Body of pancreas (tissue), 4 donors: ENCODE results near the gene NCOA3. TPM values are rescaled to one million over a fixed set of nuclear protein-coding genes. Genes with fewer than 3 reads are reported as not detected.

Experiments used
- ATAC-seq: fragments of 150-250 bp; one replicate; pipeline ENCODE4 v1.9.1; 2016
- DNase-seq, 4 donors: peaks; one replicate each; pipeline ENCODE4 v3.0.0-alpha.2; 2019
- H3K27ac ChIP-seq, 4 donors: fragments of 200-600 bp; sonication (generic); 1 replicate in 3 of 4; 2 replicates in 1 of 4; pipeline versions ENCODE4 v1.5.1 to v1.6.1; 2016 to 2019; ENCODE audit warnings: mild to moderate bottlenecking in 1 of 4, mixed read lengths in 1 of 4, moderate library complexity in 1 of 4
- H3K27me3 ChIP-seq, 2 donors: fragments of 200-600 bp; sonication (generic); one replicate each; pipeline ENCODE4 v1.6.0; 2016; ENCODE audit warnings: mild to moderate bottlenecking in 1 of 2
- H3K36me3 ChIP-seq, 2 donors: fragments of 200-600 bp; sonication (generic); replicated peaks in 1 of 2; 2 replicates each; pipeline ENCODE4 v1.5.1; 2016; ENCODE audit warnings: low read depth in 2 of 2; ENCODE audit not compliant: insufficient read depth in 1 of 2
- H3K4me1 ChIP-seq: fragments of 200-600 bp; sonication (generic); one replicate; pipeline ENCODE4 v1.6.0; 2016
- H3K4me3 ChIP-seq, 2 donors: fragments of 200-600 bp; sonication (generic); 1 replicate in 1 of 2; 2 replicates in 1 of 2; pipeline ENCODE4 v1.5.1; 2016 to 2019
- H3K9me3 ChIP-seq, 3 donors: fragments of 200-600 bp; sonication (generic); 1 replicate in 2 of 3; 2 replicates in 1 of 3; pipeline ENCODE4 v1.5.1; 2016
- CTCF ChIP-seq, 7 experiments: fragments of 450-650 bp in 4 of 7; fragments of 200-600 bp in 3 of 7; sonication (generic) in 3 of 7; IDR thresholded peaks; one replicate each; pipeline ENCODE4 v1.5.1; 2016 to 2019; ENCODE audit warnings: antibody characterized with exemption in 7 of 7
- POLR2A ChIP-seq, 3 donors: fragments of 450-650 bp; IDR thresholded peaks; one replicate each; pipeline ENCODE4 v1.6.1; 2016; ENCODE audit warnings: antibody characterized with exemption in 3 of 3, mild to moderate bottlenecking in 2 of 3
- WGBS, 2 donors: methylation state at CpG; one replicate each; pipeline ENCODE4 v1.1.5; 2017; 5-methylcytosine and 5-hydroxymethylcytosine counted together
- intact Hi-C: fragments of 100-400 bp; cut with DNase I; formaldehyde crosslinking; loops from one replicate; pipeline ENCODE4 v1.15.1; 2023
- total RNA-seq, 2 donors: library from RNA; depleted of rRNA; stranded (reverse); fragments of >200 nt; gene quantifications; one replicate each; pipeline ENCODE4 v1.1.0, GENCODE V29; 2016

Gene NCOA3
- total RNA-seq, 2 donors from 2014 or later: 14.8 to 17.1 TPM

GRCh38 chr20:47661714-47662113 is 160.0 kb downstream of the NCOA3 start:
- Histone ChIP-seq H3K36me3 (no peaks in the 10 kb centered on the region), H3K27ac (no peak overlapping the region), H3K27me3 (no peaks in the 10 kb centered on the region), H3K4me1 (no peaks in the 10 kb centered on the region), H3K4me3 (no peak overlapping the region), H3K9me3 (no peaks in the 10 kb centered on the region)
- DNase-seq (no peak), ATAC-seq (no peak)
- 67 to 88% methylated on average over 1 to 7 of the region's 7 CpGs for WGBS, 2 donors
- intact Hi-C loops: no loop called here
- TF ChIP-seq CTCF (IDR thresholded peaks at IDR 0.05) (no peak), POLR2A (IDR thresholded peaks at IDR 0.05) (no peak)

- no peaks in the 10 kb centered on the region for H3K4me1 ChIP-seq
- no peaks in the 10 kb centered on the region for H3K9me3 ChIP-seq
- H3K36me3 ChIP-seq: no peaks in the 10 kb centered on the region
- H3K27me3 ChIP-seq: no peaks in the 10 kb centered on the region
- TF ChIP-seq POLR2A (IDR thresholded peaks at IDR 0.05) (no peak), CTCF (IDR thresholded peaks at IDR 0.05) (no peak)
- no peak overlapping the region for H3K4me3 ChIP-seq
- no peak for DNase-seq
- H3K27ac ChIP-seq: no peak overlapping the region
- no peak for ATAC-seq
- intact Hi-C loops: no loop called here
- WGBS, 2 donors: 86 to 87% methylated on average over 13 to 16 of the region's 16 CpGs
These were observed 161.0 kb downstream of the NCOA3 start for GRCh38 chr20:47662483-47663353.

GRCh38 chr20:47663354-47664067 is 161.8 kb downstream of the NCOA3 start:
- 48 to 52% methylated on average over 18 to 20 of the region's 20 CpGs for WGBS, 2 donors
- H3K27me3 ChIP-seq: no peaks in the 10 kb centered on the region
- no peaks in the 10 kb centered on the region for H3K36me3 ChIP-seq
- ATAC-seq: peak; percentile 76
- H3K4me1 ChIP-seq: no peaks in the 10 kb centered on the region
- no peaks in the 10 kb centered on the region for H3K9me3 ChIP-seq
- TF ChIP-seq CTCF (IDR thresholded peaks at IDR 0.05): peak; percentile 83 to 99 (median 87)
- TF ChIP-seq POLR2A (IDR thresholded peaks at IDR 0.05): no peak
- H3K4me3 ChIP-seq: no peak overlapping the region
- H3K27ac ChIP-seq: no peak overlapping the region
- intact Hi-C loops: no loop called here
- peak; percentile 71 to 78 (median 74) for DNase-seq

GRCh38 chr20:47664068-47664437 is 162.4 kb downstream of the NCOA3 start:
- Histone ChIP-seq H3K9me3 (no peaks in the 10 kb centered on the region), H3K36me3 (no peaks in the 10 kb centered on the region), H3K27me3 (no peaks in the 10 kb centered on the region), H3K4me3 (no peak overlapping the region), H3K27ac (no peak overlapping the region), H3K4me1 (no peaks in the 10 kb centered on the region)
- DNase-seq (no peak), ATAC-seq (no peak)
- TF ChIP-seq CTCF (IDR thresholded peaks at IDR 0.05): no peak
- TF ChIP-seq POLR2A (IDR thresholded peaks at IDR 0.05): no peak
- 65 to 77% methylated on average over 2 of the region's 2 CpGs for WGBS, 2 donors
- intact Hi-C loops: no loop called here
